Keratinocyte (primary cell): ENCODE data around the gene NAALADL1. TPM values are rescaled to one million over a fixed set of nuclear protein-coding genes. Genes with fewer than 3 reads are reported as not detected.

Experiments
- DNase-seq: peaks from one replicate; pipeline ENCODE4 v3.0.0-alpha.2; 2011; ENCODE audit warnings: low read depth, missing footprints, low spot score
- FAIRE-seq: peaks from 2 replicates; lab custom pipeline; 2011; peaks lifted over from hg19 to GRCh38; lab: Jason Lieb, UNC
- H2AFZ ChIP-seq: 2 replicates; pipeline ENCODE4 v1.6.0; 2012; ENCODE audit warnings: low read length, control low read depth, inconsistent platforms; ENCODE audit not compliant: control insufficient read depth
- H3K27ac ChIP-seq: 2 replicates; pipeline ENCODE4 v1.5.1; 2011; ENCODE audit warnings: low read length; ENCODE audit not compliant: control insufficient read depth, insufficient read depth
- H3K27me3 ChIP-seq: 3 replicates; pipeline ENCODE4 v1.6.0; 2011; ENCODE audit warnings: low read length; ENCODE audit not compliant: control insufficient read depth, insufficient read depth; ENCODE audit errors: extremely low read depth
- H3K36me3 ChIP-seq, 2 experiments: 2 replicates in 1 of 2; 3 replicates in 1 of 2; pipeline ENCODE4 v1.5.1; 2011; ENCODE audit warnings: low read length in 2 of 2, mild to moderate bottlenecking in 1 of 2; ENCODE audit not compliant: control insufficient read depth in 2 of 2, insufficient read depth in 2 of 2; ENCODE audit errors: extremely low read depth in 1 of 2
- H3K4me1 ChIP-seq: 3 replicates; pipeline ENCODE4 v1.5.1; 2011; ENCODE audit warnings: low read length; ENCODE audit not compliant: control insufficient read depth, insufficient read depth; ENCODE audit errors: extremely low read depth
- H3K4me2 ChIP-seq: 3 replicates; pipeline ENCODE4 v1.6.0; 2011; ENCODE audit warnings: low read depth, low read length; ENCODE audit not compliant: control insufficient read depth, insufficient read depth; ENCODE audit errors: extremely low read depth
- H3K4me3 ChIP-seq, 3 experiments: fragments of 200-600 bp in 1 of 3; sonication (generic) in 1 of 3; 2 replicates in 2 of 3; 3 replicates in 1 of 3; pipeline ENCODE4 v1.5.1; 2011 to 2016; ENCODE audit warnings: low read length in 3 of 3, mild to moderate bottlenecking in 3 of 3, control low read depth in 2 of 3, inconsistent platforms in 1 of 3, low read depth in 1 of 3, mixed read lengths in 1 of 3, mixed run types in 1 of 3, moderate library complexity in 1 of 3; ENCODE audit not compliant: control insufficient read depth in 2 of 3, insufficient read depth in 2 of 3; ENCODE audit errors: extremely low read depth in 1 of 3
- H3K79me2 ChIP-seq: 2 replicates; pipeline ENCODE4 v1.6.0; 2012; ENCODE audit warnings: low read length; ENCODE audit not compliant: control insufficient read depth, insufficient read depth
- H3K9ac ChIP-seq: 3 replicates; pipeline ENCODE4 v1.6.0; 2011; ENCODE audit warnings: low read length; ENCODE audit not compliant: control insufficient read depth, insufficient read depth; ENCODE audit errors: extremely low read depth
- H3K9me1 ChIP-seq: 3 replicates; pipeline ENCODE4 v1.6.0; 2011; ENCODE audit warnings: low read length; ENCODE audit not compliant: control insufficient read depth, insufficient read depth; ENCODE audit errors: extremely low read depth
- H3K9me3 ChIP-seq: 2 replicates; pipeline ENCODE4 v1.5.1; 2012; ENCODE audit warnings: low read depth, low read length; ENCODE audit not compliant: control insufficient read depth
- H4K20me1 ChIP-seq: 3 replicates; pipeline ENCODE4 v1.6.0; 2011; ENCODE audit warnings: low read length; ENCODE audit not compliant: control insufficient read depth, insufficient read depth; ENCODE audit errors: extremely low read depth
- CTCF ChIP-seq, 3 experiments: IDR thresholded peaks in 1 of 3; conservative IDR thresholded peaks in 1 of 3; optimal IDR thresholded peaks in 1 of 3; 2 replicates in 2 of 3; 3 replicates in 1 of 3; pipeline versions ENCODE3 to v1.5.1; 2011; ENCODE audit warnings: low read length in 3 of 3, mild to moderate bottlenecking in 3 of 3, moderate library complexity in 2 of 3, control low read depth in 1 of 3, inconsistent platforms in 1 of 3; ENCODE audit not compliant: insufficient read depth in 2 of 3; ENCODE audit errors: extremely low read depth in 1 of 3
- EZH2 ChIP-seq: IDR thresholded peaks from one replicate; pipeline ENCODE4 v1.6.1; 2012; ENCODE audit warnings: inconsistent platforms, mild to moderate bottlenecking, low read length, moderate library complexity
- dilution Hi-C: fragments of 300-500 bp; cut with MboI; formaldehyde crosslinking; loops from one replicate; pipeline ENCODE4 v1.7.0; 2020; ENCODE audit warnings: low sequenced_read_pairs; ENCODE audit not compliant: extremely low pct_ligation_motif_present
- polyA plus RNA-seq, 5 experiments: library from polyadenylated mRNA; depleted of rRNA in 3 of 5; stranded (reverse) in 3 of 5; stranded (forward) in 1 of 5; unstranded in 1 of 5; fragments of >200 nt; gene quantifications; 1 replicate in 1 of 5; 2 replicates in 3 of 5; 3 replicates in 1 of 5; pipeline versions ENCODE4 v1.2.1 to v1.2.3, GENCODE V29; 2011 to 2012; ENCODE audit warnings: missing spikeins in 2 of 5, low read depth in 1 of 5, low replicate concordance in 1 of 5

Gene NAALADL1
- polyA plus RNA-seq, 1 donor (not counting 4 experiments of a cell fraction or from before 2014, with no cell fraction given): 2.3 TPM

DNA sequence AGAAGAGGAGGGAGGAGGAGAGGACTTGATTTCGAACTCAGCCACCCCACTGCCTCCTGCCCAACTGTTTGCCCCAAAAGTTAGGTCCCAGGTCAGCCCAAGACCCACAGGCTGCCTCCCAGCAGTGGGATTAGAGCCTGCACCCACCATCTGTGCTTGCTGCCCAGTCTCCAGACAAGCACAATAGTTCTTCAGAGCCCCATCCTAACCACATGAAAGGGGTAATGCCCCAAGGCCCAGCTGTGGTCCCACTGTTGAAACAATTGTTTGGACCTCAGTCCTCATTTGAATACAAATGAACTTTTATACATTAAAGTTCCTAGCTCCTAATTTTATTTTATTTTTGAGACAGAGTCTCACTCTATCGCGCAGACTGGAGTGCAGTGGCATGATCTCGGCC lies 32.3 kb upstream of the NAALADL1 start:
- no peaks in the 10 kb centered on the region for H3K9me3 ChIP-seq
- H3K27ac ChIP-seq: no peak overlapping the region
- dilution Hi-C loops: no loop called here
- no peak for FAIRE-seq
- H3K79me2 ChIP-seq: peaks cover 2% of the 10 kb centered on the region
- peaks cover 19 to 22% of the 10 kb centered on the region in 2 experiments for H3K36me3 ChIP-seq
- no peak overlapping the region for H3K4me3 ChIP-seq
- H3K9me1 ChIP-seq: no peaks in the 10 kb centered on the region
- H3K4me2 ChIP-seq: no peak overlapping the region
- H3K9ac ChIP-seq: no peak overlapping the region
- peaks cover 3% of the 10 kb centered on the region for H3K4me1 ChIP-seq
- no peaks in the 10 kb centered on the region for H4K20me1 ChIP-seq
- no peak overlapping the region for H2AFZ ChIP-seq
- TF ChIP-seq EZH2 (no peak), CTCF (optimal IDR thresholded peaks at IDR 0.05 in 1 of 3, IDR thresholded peaks at IDR 0.05 in 1 of 3, conservative IDR thresholded peaks at IDR 0.05 in 1 of 3; ENCODE audit: extremely low read depth in 1 of 3, insufficient read depth in 2 of 3, low read length in 3 of 3) (no peak)
- H3K27me3 ChIP-seq: no peaks in the 10 kb centered on the region
- no peak for DNase-seq

DNA sequence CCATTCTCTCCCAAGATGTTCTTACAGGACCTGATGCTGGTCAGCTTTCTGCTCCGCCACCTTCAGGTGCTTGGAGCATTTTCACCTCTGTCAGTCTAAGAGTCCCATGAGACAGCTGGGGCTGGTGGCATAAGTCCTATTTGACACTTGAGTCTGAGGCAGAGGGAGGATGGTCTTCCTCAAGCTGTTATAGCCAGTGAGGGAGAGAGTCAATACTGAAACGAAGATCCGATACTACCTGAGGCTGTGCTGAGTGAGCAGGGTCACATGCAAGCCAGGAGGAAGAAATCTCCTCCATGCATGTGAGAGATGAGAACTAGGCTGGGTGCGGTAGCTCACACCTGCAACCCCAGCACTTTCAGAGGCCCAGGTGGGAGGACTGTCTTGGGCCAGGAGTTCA lies 31.3 kb upstream of the NAALADL1 start:
- Histone ChIP-seq H3K9ac (no peak overlapping the region), H3K27me3 (no peaks in the 10 kb centered on the region), H3K27ac (no peak overlapping the region), H3K4me3 (no peak overlapping the region), H3K4me1 (peaks cover 7% of the 10 kb centered on the region), H3K9me3 (no peaks in the 10 kb centered on the region), H3K4me2 (no peak overlapping the region), H3K9me1 (no peaks in the 10 kb centered on the region), H3K36me3 (peaks cover 19 to 28% of the 10 kb centered on the region in 2 experiments), H3K79me2 (peaks cover 12% of the 10 kb centered on the region), H2AFZ (no peak overlapping the region), H4K20me1 (no peaks in the 10 kb centered on the region)
- no peak for TF ChIP-seq EZH2
- no peak for TF ChIP-seq CTCF (optimal IDR thresholded peaks at IDR 0.05 in 1 of 3, IDR thresholded peaks at IDR 0.05 in 1 of 3, conservative IDR thresholded peaks at IDR 0.05 in 1 of 3; ENCODE audit: extremely low read depth in 1 of 3, insufficient read depth in 2 of 3, low read length in 3 of 3)
- FAIRE-seq (no peak), DNase-seq (no peak)
- dilution Hi-C loops: no loop called here
